RCC 7860 (cell line): Measurements from ENCODE around the gene UBE2D3.
A peak's percentile ranks its signal among the peaks of the same experiment; 100 is the strongest.
"Not testable (repeated sequence)": the region's sequence is repeated elsewhere in the genome, so short reads cannot be mapped to it uniquely, and the experiment has no call there.

Experiments
- DNase-seq: peaks from one replicate; pipeline ENCODE4 v3.0.0-alpha.2; 2015; ENCODE audit warnings: low spot score
- FAIRE-seq: peaks from 2 replicates; lab custom pipeline; 2012; peaks lifted over from hg19 to GRCh38; lab: Jason Lieb, UNC

Gene UBE2D3

DNA sequence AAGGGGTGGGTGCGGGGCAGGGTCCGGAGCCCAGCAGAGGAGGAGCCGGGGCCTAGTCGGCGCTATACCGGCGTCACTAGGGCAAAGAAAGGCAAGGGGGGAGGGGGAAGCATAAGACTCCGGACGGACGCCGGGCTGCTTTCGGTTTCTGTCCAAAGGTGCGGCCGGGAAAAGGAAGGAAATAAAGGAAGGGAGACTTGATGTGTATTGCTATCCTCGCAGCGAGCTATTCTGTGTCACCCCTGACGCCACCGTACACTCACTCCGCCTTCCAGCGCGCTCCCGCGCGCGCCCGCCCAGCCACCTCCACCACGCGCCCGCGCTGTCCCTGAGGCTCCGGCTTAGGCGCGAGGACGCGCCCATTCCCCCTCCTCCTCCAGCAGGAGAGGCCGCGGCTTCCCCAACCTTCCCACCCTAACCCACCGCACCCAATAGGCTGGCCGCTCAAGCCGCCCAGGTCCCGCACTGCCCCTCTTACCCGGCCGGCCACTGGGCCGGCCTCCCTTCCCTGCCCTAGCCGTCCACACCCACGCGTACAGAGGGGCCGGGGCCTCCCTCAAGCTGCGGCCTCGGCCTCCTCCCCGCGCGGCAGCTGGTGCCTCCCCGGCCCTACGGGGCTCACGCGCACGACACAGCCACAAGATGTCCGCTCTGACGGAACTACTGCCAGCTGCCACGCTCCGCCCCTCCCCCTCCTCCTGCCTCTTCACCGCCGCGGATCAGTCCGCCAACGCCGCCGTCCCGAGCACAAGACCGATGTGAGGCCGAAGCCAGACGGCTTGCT lies at the start of gene UBE2D3:
Gene UBE2D3 (minus strand): TSS at position 662 of the 784 bp plus-strand sequence. CDS start 1,043 bp downstream, outside the sequence.
- FAIRE-seq = no peak
- DNase-seq = peak; percentile 80

DNA sequence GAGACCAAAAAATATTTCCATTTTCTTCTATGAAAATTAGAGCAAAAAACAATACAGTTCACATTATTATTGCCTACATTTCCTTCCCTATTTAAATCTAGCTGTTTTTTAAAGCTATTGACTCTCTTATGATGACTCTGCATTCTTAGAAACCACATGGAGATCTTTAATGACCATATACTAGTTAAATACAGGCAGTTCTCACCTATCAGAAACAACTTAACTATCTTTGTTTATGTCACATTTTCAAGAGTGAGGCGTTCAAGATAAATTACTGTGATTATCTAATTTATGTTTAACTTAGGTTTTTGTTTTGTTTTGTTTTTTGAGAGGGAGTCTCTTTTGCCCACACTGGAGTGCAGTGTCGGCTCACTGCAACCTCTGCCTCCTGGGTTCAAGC lies 44.4 kb upstream of the UBE2D3 start:
- DNase-seq = no peak
- no peak for FAIRE-seq

DNA sequence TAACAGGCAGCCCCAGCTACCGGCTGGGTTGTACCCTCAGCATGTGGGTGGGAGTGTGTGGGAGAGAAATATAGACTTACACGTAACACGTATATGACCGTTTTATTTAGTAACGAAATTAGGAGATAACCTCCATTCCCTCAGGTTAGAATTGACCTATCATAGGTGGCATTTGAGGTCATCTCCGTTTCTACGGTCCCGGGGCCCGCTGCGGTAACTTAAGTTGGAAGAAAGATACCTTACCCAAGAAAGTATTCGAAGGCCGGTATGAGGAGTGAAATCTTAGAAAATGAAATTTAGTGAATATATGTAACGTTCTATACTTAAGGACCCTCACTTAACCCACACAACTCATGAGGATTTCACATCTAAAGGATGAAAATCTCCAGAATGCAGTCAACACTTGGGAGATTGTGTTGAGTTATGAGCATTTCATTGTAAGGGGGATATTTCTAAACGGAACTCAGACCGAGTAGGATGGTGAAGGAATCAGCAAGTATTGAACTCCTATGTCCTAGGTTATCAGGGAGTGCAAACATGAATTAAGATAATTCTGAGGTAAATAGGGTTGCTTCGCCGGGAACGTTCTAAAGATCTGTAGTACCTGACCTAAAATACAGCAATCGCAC lies 42.3 kb upstream of the UBE2D3 start:
- peak; percentile 28 for DNase-seq
- FAIRE-seq = no peak

DNA sequence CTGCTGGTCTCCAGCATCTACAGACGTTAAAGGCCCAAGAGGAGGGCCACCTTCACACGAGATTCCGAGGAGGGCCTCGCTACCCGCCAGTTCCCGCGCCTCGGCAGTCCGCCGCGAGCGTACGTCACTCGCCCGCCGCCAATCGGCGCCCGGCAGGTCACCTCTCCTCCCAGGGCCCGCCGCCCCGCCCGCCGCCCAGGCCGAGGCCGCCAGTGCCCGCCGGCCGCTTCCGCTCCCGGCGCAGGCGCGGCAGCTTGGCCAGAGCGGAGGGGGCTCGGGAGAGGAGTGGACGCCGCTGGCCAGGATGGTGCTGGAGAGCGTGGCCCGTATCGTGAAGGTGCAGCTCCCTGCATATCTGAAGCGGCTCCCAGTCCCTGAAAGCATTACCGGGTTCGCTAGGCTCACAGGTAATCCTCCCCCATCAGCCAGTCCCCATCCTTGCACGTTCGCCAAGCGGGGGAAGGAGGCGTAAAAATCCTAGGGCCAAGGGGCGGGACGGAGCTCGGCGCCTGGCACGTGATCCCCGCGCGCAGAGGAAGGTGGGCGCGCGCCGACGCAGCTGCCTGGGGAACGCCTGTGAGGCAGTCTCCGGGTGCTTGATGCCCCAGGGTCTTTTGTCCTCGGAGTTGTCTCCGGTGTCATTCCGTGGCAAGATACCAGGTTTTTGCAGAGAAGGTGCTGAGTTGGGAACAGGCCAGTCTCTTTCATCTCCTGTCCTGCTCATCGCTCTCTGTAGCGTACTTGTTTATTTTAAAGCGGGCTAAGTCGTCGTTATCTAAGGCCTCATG lies 41.6 kb upstream of the UBE2D3 start, which contains the start of gene CISD2:
Gene CISD2 (plus strand): TSS at position 212 of the 788 bp plus-strand sequence. CDS start 93 bp downstream, at position 305.
- FAIRE-seq = no peak
- DNase-seq = peak; percentile 81

DNA sequence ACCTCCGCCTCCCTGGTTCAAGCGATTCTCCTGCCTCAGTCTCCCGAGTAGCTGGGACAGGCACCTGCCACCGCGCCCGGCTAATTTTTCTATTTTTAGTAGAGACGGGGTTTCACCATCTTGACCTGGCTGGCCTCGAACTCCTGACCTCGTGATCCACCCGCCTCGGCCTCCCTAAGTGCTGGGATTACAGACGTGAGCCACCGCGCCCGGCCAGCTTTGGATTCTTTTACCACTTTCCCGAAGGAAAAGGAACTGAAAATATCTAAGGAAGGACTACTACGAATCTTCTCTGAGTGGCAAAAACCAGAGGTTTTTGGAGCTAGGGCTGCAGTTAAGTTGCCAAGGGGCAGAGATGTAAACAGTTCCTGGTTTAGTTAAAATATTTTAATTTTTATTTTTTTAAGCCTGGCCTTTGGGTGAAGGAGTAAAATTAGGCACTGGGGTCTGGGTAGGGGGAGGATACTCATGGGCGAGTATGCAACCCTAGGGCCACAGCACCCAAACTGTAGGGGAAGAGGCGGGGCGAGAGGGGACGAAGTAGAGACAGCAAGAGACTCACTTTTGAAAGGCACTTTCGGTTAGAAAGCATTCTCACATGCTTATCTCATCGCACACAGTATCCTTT lies 40.9 kb upstream of the UBE2D3 start:
- FAIRE-seq = no peak
- DNase-seq = no peak

DNA sequence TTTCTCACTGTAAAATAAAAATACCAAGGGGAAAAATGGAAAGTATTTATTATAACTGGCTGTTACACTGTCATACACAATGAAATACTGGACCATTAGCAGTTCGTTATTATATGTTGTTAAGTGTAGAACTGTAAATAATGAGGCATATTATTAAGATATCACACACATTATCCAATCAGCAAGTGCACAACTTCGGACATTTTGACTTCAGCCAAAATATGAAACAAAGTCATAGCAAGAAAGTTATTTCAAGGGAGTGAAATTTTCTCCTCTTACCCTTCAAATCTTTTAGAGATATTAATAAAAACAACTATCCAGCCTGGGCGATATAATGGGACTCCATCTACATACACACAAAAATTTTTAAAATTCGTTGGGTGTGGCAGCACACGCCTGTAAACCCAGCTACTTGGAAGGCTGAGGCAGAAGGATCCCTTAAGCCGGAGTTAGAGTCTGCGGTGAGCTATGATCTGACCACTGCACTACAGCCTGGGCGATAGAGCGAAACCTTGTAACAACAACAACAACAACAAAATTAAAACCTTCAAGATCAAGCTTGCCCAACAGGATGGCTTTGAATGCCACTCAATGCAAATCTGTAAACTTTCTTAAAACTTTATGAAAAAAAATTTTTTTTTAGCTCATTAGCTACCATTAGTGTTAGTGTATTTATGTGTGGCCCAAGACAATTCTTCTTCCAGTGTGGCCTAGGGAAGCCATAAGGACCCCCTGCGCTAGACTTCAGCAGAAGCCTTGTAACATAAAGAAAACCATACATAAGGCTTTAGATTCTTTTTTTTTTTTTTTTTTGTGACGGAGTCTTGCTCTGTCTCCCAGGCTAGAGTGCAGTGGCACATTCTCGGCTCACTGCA lies 40.2 kb upstream of the UBE2D3 start:
- FAIRE-seq (no peak), DNase-seq (no peak)

DNA sequence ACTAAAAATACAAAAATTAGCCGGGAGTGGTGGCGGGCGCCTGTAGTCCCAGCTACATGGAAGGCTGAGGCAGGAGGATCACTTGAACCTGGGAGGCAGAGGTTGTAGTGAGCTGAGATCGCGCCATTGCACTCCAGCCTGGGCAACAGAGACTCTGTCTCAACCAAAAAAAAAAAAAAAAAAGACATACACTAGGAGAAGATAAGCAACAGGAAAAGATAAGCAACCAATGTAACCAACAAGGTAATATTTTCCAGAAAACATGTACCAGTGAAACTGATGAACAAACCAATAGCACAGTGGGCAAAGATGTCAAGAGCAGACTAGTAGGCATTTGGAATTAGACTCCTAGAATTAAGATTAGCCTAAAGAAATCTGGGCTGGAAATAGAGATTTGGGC lies 38.0 kb upstream of the UBE2D3 start:
- DNase-seq, FAIRE-seq: not testable (repeated sequence)

DNA sequence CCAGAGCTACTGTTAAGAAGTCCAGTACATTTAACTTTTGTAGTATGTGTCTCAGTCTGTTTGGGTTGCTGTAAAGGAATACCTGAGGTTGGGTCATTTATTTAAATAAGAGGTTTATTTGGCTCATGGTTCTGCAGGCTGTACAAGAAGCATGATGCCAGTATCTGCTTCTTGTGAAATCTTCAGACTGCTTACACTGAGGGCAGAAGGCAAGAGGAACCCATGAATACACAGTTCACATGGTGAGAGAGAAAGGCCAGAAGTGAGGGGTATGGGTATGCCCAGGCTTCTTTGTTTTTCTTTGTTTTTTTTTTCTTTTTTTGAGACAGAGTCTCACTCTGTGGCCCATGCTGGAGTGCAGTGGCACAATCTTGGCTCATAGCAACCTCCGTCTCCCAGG lies 35.4 kb upstream of the UBE2D3 start:
- DNase-seq = no peak
- no peak for FAIRE-seq

DNA sequence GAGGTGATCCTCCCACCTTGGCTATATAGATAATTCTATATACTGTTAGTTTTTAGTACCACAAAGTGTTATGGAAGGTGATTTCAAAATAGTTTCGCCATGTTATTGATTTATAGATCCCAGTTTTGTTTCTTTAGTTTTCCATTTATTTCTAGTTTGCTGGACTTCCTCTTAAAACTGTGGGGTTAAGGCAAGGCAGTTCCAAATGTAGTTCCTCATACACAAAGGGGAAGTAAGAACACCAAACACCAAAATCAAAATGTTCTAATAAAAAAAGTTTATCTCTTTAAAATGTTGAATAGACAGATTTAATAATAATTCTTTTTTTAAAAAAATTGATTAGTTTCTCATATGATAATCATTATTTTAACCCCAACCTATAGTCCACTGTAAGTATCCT lies 34.7 kb upstream of the UBE2D3 start:
- DNase-seq = no peak
- FAIRE-seq = no peak

DNA sequence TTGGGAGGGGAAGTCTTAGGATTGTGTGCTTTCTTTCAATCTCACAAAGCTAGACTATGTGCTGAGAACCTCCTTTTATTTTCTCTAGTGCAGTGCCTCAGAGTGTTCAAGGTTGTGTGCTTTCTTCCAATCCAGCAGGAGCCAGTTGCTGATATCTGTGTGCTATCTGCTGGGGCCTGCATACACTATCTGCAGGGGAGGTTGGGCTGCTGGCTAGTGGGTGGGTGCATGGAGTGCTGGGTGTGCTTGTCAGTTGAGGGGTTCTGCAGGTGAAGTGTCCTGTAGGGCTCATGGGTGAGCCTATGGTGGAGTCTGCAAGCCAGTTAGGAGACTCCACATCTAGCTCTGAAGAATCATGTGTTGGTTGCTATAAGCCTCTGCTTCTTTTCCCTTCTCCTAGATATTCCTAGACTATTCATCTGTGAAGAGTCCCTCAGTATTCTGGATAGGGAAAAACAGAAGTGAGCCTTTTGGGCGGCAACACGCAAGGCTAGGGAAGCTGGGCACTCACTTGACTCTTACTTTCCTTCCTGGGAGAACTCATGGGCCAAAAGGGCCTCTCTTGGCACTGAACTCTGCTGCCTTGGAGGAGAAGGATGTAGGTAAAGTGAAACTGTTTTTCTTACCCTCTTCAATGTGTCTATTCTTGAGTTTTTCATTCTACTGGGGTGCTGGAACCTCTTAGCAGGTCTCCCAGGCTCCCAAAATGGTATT lies 33.4 kb upstream of the UBE2D3 start:
- DNase-seq = no peak
- no peak for FAIRE-seq

DNA sequence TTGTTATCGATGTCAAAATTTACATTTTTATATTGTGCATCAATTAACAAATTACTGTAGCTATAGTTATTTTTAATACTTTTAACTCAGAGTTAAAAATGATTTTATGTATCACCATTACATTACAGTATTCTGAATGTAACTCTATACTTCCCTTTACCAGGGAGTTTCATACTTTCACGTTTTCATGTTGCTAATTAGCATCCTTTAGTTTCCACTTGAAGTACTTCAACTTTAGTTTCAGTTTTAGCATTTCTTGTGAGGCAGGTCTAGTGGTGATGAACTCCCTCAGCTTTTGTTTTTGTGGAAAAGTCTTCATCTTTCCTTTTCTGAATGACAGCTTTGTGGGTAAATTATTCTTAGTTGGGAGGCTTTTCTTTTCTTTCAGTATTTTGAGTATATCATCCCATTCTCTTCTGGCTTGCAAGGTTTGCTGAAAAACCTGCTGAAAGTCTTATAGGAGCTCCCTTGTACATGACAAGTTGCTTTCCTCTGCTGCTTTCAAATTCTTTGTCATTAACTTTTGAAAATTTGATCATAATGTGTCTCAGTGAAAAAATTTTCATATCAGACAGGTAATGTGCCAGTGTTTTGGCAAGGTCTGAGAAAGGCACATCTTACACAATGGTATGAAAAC lies 31.6 kb upstream of the UBE2D3 start:
- no peak for FAIRE-seq
- no peak for DNase-seq

DNA sequence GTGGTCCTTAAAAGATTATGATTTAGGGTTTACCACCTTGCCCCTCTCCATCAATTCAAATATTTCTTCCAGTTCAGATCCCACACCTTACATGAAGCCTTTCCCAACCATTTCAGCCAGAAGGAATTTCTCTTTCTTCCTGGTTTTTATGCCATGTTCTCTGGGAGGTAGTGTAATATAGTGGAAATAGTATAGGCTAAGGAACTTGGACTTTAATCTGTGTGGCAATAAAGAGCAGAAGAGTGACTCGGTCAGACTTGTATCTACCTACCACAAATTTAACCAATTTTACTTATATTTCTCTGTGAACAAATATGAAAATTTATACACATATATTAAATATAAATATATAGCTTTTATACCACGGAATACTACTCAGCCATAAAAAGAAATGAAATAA lies 23.0 kb upstream of the UBE2D3 start:
- no peak for DNase-seq
- FAIRE-seq = no peak

DNA sequence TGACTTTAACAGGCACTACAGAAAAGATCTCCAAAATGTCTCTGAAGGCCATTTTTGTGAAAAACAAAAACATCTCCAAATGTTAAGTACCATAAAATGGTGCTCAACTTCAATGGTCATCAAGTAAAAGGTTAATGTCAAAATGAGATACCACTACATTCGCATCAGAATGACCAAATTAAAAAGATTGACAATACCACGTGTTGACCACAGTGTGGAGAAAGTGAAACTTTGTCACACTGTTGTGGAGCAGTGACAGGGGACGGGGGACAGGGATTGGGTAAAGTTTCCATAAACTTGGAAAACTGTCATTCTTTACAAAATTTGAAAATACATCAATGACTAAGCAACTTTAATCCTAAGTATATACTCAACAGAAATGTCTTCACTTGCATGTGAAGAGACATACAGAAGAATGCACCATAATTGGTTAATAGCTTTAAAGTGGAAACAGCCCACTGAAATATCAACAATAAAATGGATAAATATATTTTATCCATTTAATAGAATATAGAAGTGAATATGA lies 22.3 kb upstream of the UBE2D3 start:
- DNase-seq (no peak), FAIRE-seq (no peak)

DNA sequence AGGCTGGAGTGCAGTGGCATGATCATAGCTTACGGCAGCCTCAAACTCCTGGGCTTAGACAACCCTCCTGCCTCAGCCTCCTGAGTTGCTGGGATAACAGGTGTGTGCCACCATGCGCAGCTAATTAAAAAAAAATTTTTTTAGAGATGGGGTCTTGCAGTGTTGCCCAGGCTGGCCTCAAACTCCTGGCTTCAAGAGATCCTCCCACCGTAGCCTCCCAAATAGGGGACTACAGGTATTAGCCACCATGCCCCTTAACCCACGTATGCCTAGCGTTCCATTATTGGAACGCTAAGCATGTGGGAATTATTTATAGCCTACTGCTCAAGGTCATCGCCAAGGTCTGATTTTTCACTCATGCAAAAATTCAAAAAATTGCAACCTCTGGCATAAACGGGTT lies 20.3 kb upstream of the UBE2D3 start:
- FAIRE-seq (no peak), DNase-seq (no peak)

DNA sequence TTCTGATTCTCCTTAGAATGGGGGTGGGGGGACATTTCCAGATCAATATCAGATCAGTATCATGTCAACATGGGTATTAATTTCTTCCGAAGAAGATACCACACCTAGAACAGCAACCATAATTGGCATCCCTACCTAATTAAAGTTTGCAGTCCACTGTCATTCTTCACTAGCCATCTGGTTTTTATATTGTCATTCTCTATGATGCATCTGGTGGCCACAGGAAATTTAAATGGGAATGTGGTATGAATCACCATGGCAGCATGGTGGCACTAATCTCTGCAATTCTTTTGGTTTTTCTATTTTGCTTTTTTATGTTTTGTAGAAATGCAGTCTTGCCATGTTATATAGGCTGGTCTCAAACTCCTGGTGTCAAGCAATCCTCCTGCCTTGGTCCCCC lies 16.6 kb upstream of the UBE2D3 start:
- FAIRE-seq (no peak), DNase-seq (no peak)

DNA sequence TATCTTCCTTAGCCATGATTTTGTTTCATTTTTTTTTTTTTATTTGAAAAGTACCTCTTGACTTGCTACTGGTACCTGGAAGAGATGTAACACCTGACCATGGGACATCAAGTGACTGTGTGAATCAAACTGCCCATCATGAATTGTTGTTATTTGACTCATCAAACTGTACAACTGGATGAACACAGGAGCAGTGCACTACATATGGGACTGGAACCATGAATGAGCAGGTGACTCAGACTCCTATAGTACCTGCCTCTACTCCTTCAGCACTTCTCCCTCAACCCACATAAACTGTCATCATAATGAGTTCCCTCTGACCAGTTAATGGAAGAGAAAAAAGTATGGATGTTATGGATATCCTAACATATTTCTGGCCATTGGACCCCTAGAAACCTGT lies 15.9 kb upstream of the UBE2D3 start:
- FAIRE-seq (peak; percentile 75), DNase-seq (peak; percentile 79)

DNA sequence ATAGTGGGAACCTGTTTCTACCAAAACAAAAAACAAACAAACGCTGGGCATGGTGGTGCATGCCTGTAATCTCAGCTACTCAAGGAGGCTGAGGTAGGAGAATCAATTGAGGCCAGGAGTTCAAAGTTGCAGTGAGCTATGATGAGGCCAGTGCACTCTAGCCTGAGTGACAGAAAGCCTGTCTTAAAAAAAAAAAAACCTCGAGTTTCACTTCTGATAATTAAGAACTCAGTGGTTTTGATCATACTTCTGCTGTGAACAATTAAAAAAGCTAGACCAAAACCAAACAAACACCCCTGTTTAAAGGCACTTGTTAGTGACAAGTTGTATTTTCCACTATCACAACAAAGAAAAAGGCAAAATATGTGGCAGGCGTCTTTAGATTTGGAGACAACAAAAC lies 15.0 kb upstream of the UBE2D3 start:
- FAIRE-seq (no peak), DNase-seq (no peak)

DNA sequence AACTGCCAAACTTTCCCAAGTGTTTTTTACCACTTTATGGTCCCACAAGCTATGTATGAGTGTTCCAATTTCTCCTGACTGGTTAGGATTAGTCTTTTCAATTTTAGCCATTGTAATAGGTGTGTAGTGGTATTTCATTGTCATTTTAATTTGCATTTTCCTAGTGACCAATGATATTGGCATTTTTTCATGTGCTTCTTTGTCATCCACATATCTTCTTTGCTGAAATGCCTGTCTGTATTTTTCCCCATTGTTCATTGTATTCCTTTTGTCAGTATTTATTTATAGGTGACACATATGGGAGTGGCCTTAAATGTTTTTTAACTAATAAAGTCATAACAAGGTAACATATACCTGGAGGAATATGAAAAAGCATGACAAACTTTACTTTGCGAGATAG lies 9.2 kb upstream of the UBE2D3 start:
- FAIRE-seq (no peak), DNase-seq (no peak)

DNA sequence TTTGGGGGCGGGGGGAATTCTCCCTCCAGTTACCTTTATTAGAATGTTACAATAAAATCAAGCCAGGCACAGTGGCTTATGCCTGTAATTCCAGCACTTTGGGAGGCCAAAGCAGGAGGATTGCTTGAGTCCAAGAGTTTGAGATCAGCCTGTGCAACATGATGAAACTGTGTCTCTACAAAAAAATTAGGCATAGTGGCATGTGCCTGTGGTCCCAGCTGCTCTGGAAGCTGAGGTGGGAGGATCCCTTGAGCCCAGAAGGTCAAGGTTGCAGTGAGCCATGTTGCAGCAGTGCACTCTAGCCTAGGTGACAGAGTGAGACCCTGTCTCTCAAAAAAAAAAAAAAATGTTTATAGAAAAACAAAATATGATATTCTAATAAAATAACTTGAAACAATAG lies 5.3 kb upstream of the UBE2D3 start:
- DNase-seq = no peak
- no peak for FAIRE-seq
